Measurements from ENCODE around the gene ARL15.

DNA sequence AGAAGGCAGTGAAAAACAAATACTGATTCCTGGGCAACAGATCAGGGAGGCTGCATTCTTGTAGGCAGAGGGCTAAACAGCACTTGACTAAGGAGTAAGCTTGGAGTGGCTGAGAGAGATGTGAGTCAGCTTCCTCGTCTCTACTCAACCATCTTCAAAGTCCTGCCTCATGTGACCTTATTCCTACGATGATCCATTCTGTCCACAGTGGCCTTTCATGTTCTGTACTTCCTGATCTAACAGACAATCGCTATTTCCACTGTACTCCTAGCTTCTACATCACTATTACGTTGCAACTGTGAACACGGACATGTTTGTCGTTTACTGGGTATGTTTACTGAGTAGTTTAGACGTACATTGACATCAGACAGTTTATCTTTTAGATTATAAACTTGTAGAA, 365.4 kb downstream of the ARL15 start:
- TF ChIP-seq EZH2 (IDR thresholded peaks at IDR 0.05; ENCODE audit: insufficient read depth, poor library complexity, severe bottlenecking) (no peak), EZH2phosphoT487 (IDR thresholded peaks at IDR 0.05; ENCODE audit: insufficient read depth, low read depth) (no peak)
